IMR-90 (cell line): ENCODE measurements around the gene ZNF316. TPM values are rescaled to one million over a fixed set of nuclear protein-coding genes. Genes with fewer than 3 reads are reported as not detected.

ENCODE experiments used
- ATAC-seq: fragments of 200-7000 bp; cut with Tn5 transposase; 2 replicates; pipeline ENCODE4 v1.9.1; 2020; ENCODE audit warnings: low read depth, mild to moderate bottlenecking, moderate library complexity
- BruUV-seq: library from RNA; stranded (reverse); fragments of 400-500 nt; replicated peaks from 2 replicates; lab custom pipeline; 2021; lab: Mats Ljungman, UMichigan
- CTCF ChIA-PET: fragments of 300-600 bp; formaldehyde crosslinking; extraction: SDS; loops from one replicate; lab custom pipeline; 2021; ENCODE audit warnings: antibody characterized with exemption; lab: Yijun Ruan, JAX
- POLR2A ChIA-PET: fragments of 300-600 bp; sonication (Branson Sonifier 250); formaldehyde crosslinking; loops from one replicate; lab custom pipeline; 2022; ENCODE audit warnings: antibody characterized with exemption; ENCODE audit not compliant: unreplicated experiment; lab: Charles Lee
- DNase-seq: peaks from one replicate; pipeline ENCODE4 v3.0.0; 2013
- H2AFZ ChIP-seq: replicated peaks from 2 replicates; pipeline ENCODE3; 2013; ENCODE audit warnings: low read length, mild to moderate bottlenecking; ENCODE audit not compliant: poor library complexity
- H2AK5ac ChIP-seq: 2 replicates; pipeline ENCODE4 v1.6.1; 2013; ENCODE audit warnings: low read depth, low read length, inconsistent platforms
- H2AK9ac ChIP-seq: replicated peaks from 2 replicates; pipeline ENCODE3; 2013; ENCODE audit warnings: mild to moderate bottlenecking, low read depth, low read length, moderate library complexity; ENCODE audit not compliant: poor library complexity
- H2BK120ac ChIP-seq: 2 replicates; pipeline ENCODE4 v1.6.1; 2013; ENCODE audit warnings: low read depth, low read length, inconsistent platforms
- H2BK15ac ChIP-seq: 3 replicates; pipeline ENCODE4 v1.6.1; 2013; ENCODE audit warnings: low read depth, low read length, inconsistent platforms
- H2BK20ac ChIP-seq: 2 replicates; pipeline ENCODE4 v1.6.1; 2013; ENCODE audit warnings: low read depth, mild to moderate bottlenecking, inconsistent platforms, low read length, moderate library complexity
- H2BK5ac ChIP-seq: 2 replicates; pipeline ENCODE4 v1.6.1; 2013; ENCODE audit warnings: mild to moderate bottlenecking, low read depth, low read length, inconsistent platforms; ENCODE audit not compliant: poor library complexity, severe bottlenecking
- H3K14ac ChIP-seq: replicated peaks from 2 replicates; pipeline ENCODE4 v1.6.1; 2013; ENCODE audit warnings: low read depth, low read length, inconsistent platforms
- H3K18ac ChIP-seq: 2 replicates; pipeline ENCODE4 v1.6.1; 2013; ENCODE audit warnings: low read depth, low read length, control low read depth
- H3K23ac ChIP-seq: 2 replicates; pipeline ENCODE4 v1.6.1; 2013; ENCODE audit warnings: low read depth, low read length, inconsistent platforms
- H3K27ac ChIP-seq: 2 replicates; pipeline ENCODE4 v1.5.1; 2013; ENCODE audit warnings: mild to moderate bottlenecking, control low read depth, low read length; ENCODE audit not compliant: insufficient read depth
- H3K27me3 ChIP-seq: 2 replicates; pipeline ENCODE4 v1.6.1; 2013; ENCODE audit warnings: low read length; ENCODE audit not compliant: control insufficient read depth, insufficient read depth
- H3K36me3 ChIP-seq: 2 replicates; pipeline ENCODE4 v1.6.1; 2013; ENCODE audit warnings: low read length, mixed read lengths; ENCODE audit not compliant: control insufficient read depth, insufficient read depth
- H3K4ac ChIP-seq: 2 replicates; pipeline ENCODE4 v1.6.1; 2013; ENCODE audit warnings: low read depth, low read length, inconsistent platforms
- H3K4me1 ChIP-seq: 2 replicates; pipeline ENCODE4 v1.6.1; 2013; ENCODE audit warnings: low read length, mixed read lengths; ENCODE audit not compliant: control insufficient read depth, insufficient read depth
- H3K4me2 ChIP-seq: 2 replicates; pipeline ENCODE4 v1.6.1; 2013; ENCODE audit warnings: low read depth, mild to moderate bottlenecking, control low read depth, low read length, moderate library complexity
- H3K4me3 ChIP-seq: 2 replicates; pipeline ENCODE4 v1.5.1; 2013; ENCODE audit warnings: low read depth, mild to moderate bottlenecking, control low read depth, low read length, moderate library complexity; ENCODE audit not compliant: insufficient read depth
- H3K56ac ChIP-seq: 2 replicates; pipeline ENCODE4 v1.6.1; 2013; ENCODE audit warnings: low read length, inconsistent platforms; ENCODE audit not compliant: insufficient read depth; ENCODE audit errors: extremely low read depth
- H3K79me1 ChIP-seq, 2 experiments: 2 replicates each; pipeline ENCODE4 v1.6.1; 2013; ENCODE audit warnings: low read length in 2 of 2, inconsistent platforms in 1 of 2, low read depth in 1 of 2
- H3K9ac ChIP-seq: 2 replicates; pipeline ENCODE4 v1.6.1; 2013; ENCODE audit warnings: low read depth, low read length, control low read depth
- H3K9me1 ChIP-seq: 2 replicates; pipeline ENCODE4 v1.6.1; 2013; ENCODE audit warnings: low read length, inconsistent platforms; ENCODE audit not compliant: insufficient read depth
- H3K9me3 ChIP-seq: 2 replicates; pipeline ENCODE4 v1.6.1; 2013; ENCODE audit warnings: low read length; ENCODE audit not compliant: control insufficient read depth, insufficient read depth
- H4K20me1 ChIP-seq: 2 replicates; pipeline ENCODE4 v1.6.1; 2013; ENCODE audit warnings: low read length, inconsistent platforms; ENCODE audit not compliant: insufficient read depth
- H4K5ac ChIP-seq: 2 replicates; pipeline ENCODE4 v1.6.1; 2013; ENCODE audit warnings: mild to moderate bottlenecking, low read depth, low read length, control low read depth
- H4K8ac ChIP-seq, 2 experiments: 2 replicates each; pipeline ENCODE4 v1.6.1; 2013; ENCODE audit warnings: low read depth in 2 of 2, low read length in 2 of 2, control low read depth in 1 of 2, inconsistent platforms in 1 of 2
- H4K91ac ChIP-seq: 2 replicates; pipeline ENCODE4 v1.6.1; 2013; ENCODE audit warnings: low read depth, low read length, inconsistent platforms; ENCODE audit not compliant: insufficient read depth
- BHLHE40 ChIP-seq: fragments of 150-350 bp; IDR thresholded peaks from 2 replicates; pipeline ENCODE4 v1.6.1; 2016; ENCODE audit warnings: mild to moderate bottlenecking, low read depth, low read length
- CEBPB ChIP-seq: IDR thresholded peaks from 2 replicates; pipeline ENCODE4 v1.6.1; 2012; ENCODE audit warnings: low read depth, low read length, improper control_type of control experiment
- CHD1 ChIP-seq: IDR thresholded peaks from 2 replicates; pipeline ENCODE4 v1.6.1; 2012; ENCODE audit warnings: low read depth, low read length, improper control_type of control experiment
- FOS ChIP-seq: fragments of 150-350 bp; IDR thresholded peaks from 2 replicates; pipeline ENCODE4 v1.6.1; 2016; ENCODE audit warnings: low read depth, low read length
- MAFK ChIP-seq: IDR thresholded peaks from 2 replicates; pipeline ENCODE4 v1.6.1; 2012; ENCODE audit warnings: low read depth, low read length, improper control_type of control experiment
- MAZ ChIP-seq: IDR thresholded peaks from 2 replicates; pipeline ENCODE4 v1.6.1; 2012; ENCODE audit warnings: low read depth, mild to moderate bottlenecking, low read length, improper control_type of control experiment, moderate library complexity, borderline replicate concordance
- MXI1 ChIP-seq: IDR thresholded peaks from 2 replicates; pipeline ENCODE4 v1.6.1; 2012; ENCODE audit warnings: low read depth, mild to moderate bottlenecking, low read length, moderate library complexity, borderline replicate concordance
- NFE2L2 ChIP-seq: fragments of 150-350 bp; IDR thresholded peaks from 2 replicates; pipeline ENCODE4 v1.6.1; 2016; ENCODE audit warnings: low read depth, mild to moderate bottlenecking, low read length
- POLR2A ChIP-seq: IDR thresholded peaks from 2 replicates; pipeline ENCODE4 v1.6.1; 2012; ENCODE audit warnings: mild to moderate bottlenecking, low read depth, low read length
- RAD21 ChIP-seq: IDR thresholded peaks from 2 replicates; pipeline ENCODE4 v1.6.1; 2012; ENCODE audit warnings: low read length, improper control_type of control experiment
- RCOR1 ChIP-seq: IDR thresholded peaks from 2 replicates; pipeline ENCODE4 v1.6.1; 2012; ENCODE audit warnings: mild to moderate bottlenecking, low read length, improper control_type of control experiment; ENCODE audit not compliant: insufficient replicate concordance
- RFX5 ChIP-seq: IDR thresholded peaks from 2 replicates; pipeline ENCODE4 v1.8.0; 2012; ENCODE audit warnings: low read depth, mild to moderate bottlenecking, low read length, moderate library complexity
- SMC3 ChIP-seq: fragments of 150-350 bp; IDR thresholded peaks from 2 replicates; pipeline ENCODE4 v1.6.1; 2016; ENCODE audit warnings: low read depth, mild to moderate bottlenecking, antibody characterized with exemption, low read length, moderate library complexity
- WGBS, 2 experiments: methylation state at CpG; one replicate each; pipeline versions ENCODE4 v1.1.5 to v1.1.7; 2013; ENCODE audit warnings: missing lambda C conversion rate in 2 of 2; ENCODE audit not compliant: insufficient read length in 1 of 2; ENCODE audit errors: extremely low coverage in 2 of 2; 5-methylcytosine and 5-hydroxymethylcytosine counted together
- dilution Hi-C: fragments of 300-500 bp; cut with HindIII; formaldehyde crosslinking; loops from one replicate; pipeline ENCODE4 v1.14.3; 2018; ENCODE audit warnings: low sequenced_read_pairs; ENCODE audit not compliant: unreplicated experiment
- in situ Hi-C: fragments of 300-500 bp; cut with MboI; formaldehyde crosslinking; loops from 3 replicates; pipeline ENCODE4 v1.14.3; 2019; ENCODE audit warnings: low sequenced_read_pairs, inconsistent platforms, mixed read lengths
- intact Hi-C: fragments of 100-400 bp; cut with micrococcal nuclease; formaldehyde crosslinking; loops from 2 replicates; pipeline ENCODE4 v1.10.0; 2022
- polyA plus RNA-seq, 3 experiments: library from polyadenylated mRNA; depleted of rRNA; stranded (reverse); fragments of >200 nt; gene quantifications; 2 replicates each; pipeline ENCODE4 v1.2.3, GENCODE V29; 2012; ENCODE audit warnings: low replicate concordance in 1 of 3
- total RNA-seq: library from RNA; depleted of rRNA; stranded (reverse); fragments of >200 nt; gene quantifications from 2 replicates; pipeline ENCODE4 v1.2.3, GENCODE V29; 2012
- TF ChIP-seq, protein P1 (sequence below): fragments of 150-350 bp; IDR thresholded peaks from 2 replicates; pipeline ENCODE4 v1.6.1; 2017; ENCODE audit warnings: mild to moderate bottlenecking, antibody characterized with exemption, low read length, low read depth
- TF ChIP-seq, protein P2 (sequence below): fragments of 150-350 bp; IDR thresholded peaks from 2 replicates; pipeline ENCODE4 v1.6.1; 2016; ENCODE audit warnings: low read depth, mild to moderate bottlenecking, low read length, moderate library complexity, borderline replicate concordance
- TF ChIP-seq, protein P3 (sequence below): conservative IDR thresholded peaks from 2 replicates; pipeline ENCODE4 v1.5.1; 2012; ENCODE audit warnings: mild to moderate bottlenecking, low read depth, low read length, improper control_type of control experiment

Gene ZNF316
- total and polyA plus RNA-seq, 2 of the 4 experiments (the other 2 are of a cell fraction), result 3.2 to 7.2 TPM

DNA sequence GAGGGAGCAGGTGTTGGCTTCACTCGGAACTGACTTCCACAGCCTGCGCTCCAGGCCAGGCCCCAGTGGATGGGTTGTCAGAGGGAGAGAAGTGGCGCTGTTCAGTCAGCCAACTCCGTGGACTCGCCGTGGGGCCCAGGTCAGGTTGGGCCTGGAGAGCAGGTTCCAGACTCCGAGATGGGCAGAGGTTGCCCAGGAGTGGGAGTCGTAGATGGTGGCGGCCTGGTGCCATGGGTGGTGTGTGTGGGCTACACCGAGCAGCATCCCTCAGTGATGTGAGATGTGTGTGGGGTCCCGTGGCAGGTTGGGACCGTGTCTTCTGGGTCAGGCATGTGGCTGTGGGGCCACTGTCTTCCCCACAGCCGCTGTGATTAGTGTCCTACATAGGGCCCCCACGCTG is 10.4 kb downstream of the ZNF316 start:
- Histone ChIP-seq H3K18ac (no peak overlapping the region), H4K5ac (no peak overlapping the region), H2AFZ (peak overlapping the region; percentile 32), H3K9me3 (peaks cover 20% of the 10 kb centered on the region), H2BK5ac (no peak overlapping the region), H3K79me1 (peaks cover 0 to 17% of the 10 kb centered on the region in 2 experiments; a peak in 1 of 4 replicates), H3K4me3 (no peak overlapping the region), H4K8ac (no peak overlapping the region), H4K20me1 (peaks cover 4% of the 10 kb centered on the region; the same call in 1 of the 2 replicates), H2BK20ac (no peak overlapping the region), H3K4me1 (no peaks in the 10 kb centered on the region), H2BK120ac (no peak overlapping the region), H3K14ac (no peak overlapping the region), H3K56ac (no peak overlapping the region), H4K91ac (no peak overlapping the region), H2AK9ac (no peak overlapping the region), H3K9me1 (no peaks in the 10 kb centered on the region), H3K27ac (no peak overlapping the region), H3K4me2 (no peak overlapping the region), H2AK5ac (no peak overlapping the region), H3K27me3 (no peaks in the 10 kb centered on the region), H3K4ac (no peak overlapping the region), H3K36me3 (peaks cover 76% of the 10 kb centered on the region), H3K23ac (no peak overlapping the region), H3K9ac (no peak overlapping the region), H2BK15ac (no peak overlapping the region)
- no TSS peak for BruUV-seq
- in situ Hi-C loops (no loop called here), intact Hi-C loops (no loop called here), dilution Hi-C loops (no loop called here)
- no peak for TF ChIP-seq CHD1
- no peak for TF ChIP-seq NFE2L2
- TF ChIP-seq MAZ, result no peak
- TF ChIP-seq, protein P1, sequence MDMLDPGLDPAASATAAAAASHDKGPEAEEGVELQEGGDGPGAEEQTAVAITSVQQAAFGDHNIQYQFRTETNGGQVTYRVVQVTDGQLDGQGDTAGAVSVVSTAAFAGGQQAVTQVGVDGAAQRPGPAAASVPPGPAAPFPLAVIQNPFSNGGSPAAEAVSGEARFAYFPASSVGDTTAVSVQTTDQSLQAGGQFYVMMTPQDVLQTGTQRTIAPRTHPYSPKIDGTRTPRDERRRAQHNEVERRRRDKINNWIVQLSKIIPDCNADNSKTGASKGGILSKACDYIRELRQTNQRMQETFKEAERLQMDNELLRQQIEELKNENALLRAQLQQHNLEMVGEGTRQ, result no peak
- no peak for TF ChIP-seq CEBPB
- no peak for TF ChIP-seq RFX5
- TF ChIP-seq, protein P2, sequence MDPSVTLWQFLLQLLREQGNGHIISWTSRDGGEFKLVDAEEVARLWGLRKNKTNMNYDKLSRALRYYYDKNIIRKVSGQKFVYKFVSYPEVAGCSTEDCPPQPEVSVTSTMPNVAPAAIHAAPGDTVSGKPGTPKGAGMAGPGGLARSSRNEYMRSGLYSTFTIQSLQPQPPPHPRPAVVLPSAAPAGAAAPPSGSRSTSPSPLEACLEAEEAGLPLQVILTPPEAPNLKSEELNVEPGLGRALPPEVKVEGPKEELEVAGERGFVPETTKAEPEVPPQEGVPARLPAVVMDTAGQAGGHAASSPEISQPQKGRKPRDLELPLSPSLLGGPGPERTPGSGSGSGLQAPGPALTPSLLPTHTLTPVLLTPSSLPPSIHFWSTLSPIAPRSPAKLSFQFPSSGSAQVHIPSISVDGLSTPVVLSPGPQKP, result no peak
- TF ChIP-seq BHLHE40, result no peak
- TF ChIP-seq, protein P3, sequence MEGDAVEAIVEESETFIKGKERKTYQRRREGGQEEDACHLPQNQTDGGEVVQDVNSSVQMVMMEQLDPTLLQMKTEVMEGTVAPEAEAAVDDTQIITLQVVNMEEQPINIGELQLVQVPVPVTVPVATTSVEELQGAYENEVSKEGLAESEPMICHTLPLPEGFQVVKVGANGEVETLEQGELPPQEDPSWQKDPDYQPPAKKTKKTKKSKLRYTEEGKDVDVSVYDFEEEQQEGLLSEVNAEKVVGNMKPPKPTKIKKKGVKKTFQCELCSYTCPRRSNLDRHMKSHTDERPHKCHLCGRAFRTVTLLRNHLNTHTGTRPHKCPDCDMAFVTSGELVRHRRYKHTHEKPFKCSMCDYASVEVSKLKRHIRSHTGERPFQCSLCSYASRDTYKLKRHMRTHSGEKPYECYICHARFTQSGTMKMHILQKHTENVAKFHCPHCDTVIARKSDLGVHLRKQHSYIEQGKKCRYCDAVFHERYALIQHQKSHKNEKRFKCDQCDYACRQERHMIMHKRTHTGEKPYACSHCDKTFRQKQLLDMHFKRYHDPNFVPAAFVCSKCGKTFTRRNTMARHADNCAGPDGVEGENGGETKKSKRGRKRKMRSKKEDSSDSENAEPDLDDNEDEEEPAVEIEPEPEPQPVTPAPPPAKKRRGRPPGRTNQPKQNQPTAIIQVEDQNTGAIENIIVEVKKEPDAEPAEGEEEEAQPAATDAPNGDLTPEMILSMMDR, result no peak
- TF ChIP-seq POLR2A, result no peak
- no peak for TF ChIP-seq RAD21
- no peak for TF ChIP-seq RCOR1
- TF ChIP-seq MXI1, result no peak
- TF ChIP-seq FOS, result no peak
- no peak for TF ChIP-seq MAFK
- no peak for TF ChIP-seq SMC3
- ChIA-PET CTCF (no interaction called here), POLR2A (no interaction called here)
- ATAC-seq (no peak), DNase-seq (no peak)
- 86% methylated on average over 5 of the region's 14 CpGs; no CpG with 5 or more reads in 1 of the 2 experiments for WGBS, 2 experiments
